ENCODE data around the gene PSMA4. TPM values are rescaled to one million over a fixed set of nuclear protein-coding genes. Genes with fewer than 3 reads are reported as not detected.

The PSMA4 gene
- 93.7 and 119 TPM in 2 replicates for total RNA-seq
- polyA plus RNA-seq, result 260 and 264 TPM in 2 replicates

DNA sequence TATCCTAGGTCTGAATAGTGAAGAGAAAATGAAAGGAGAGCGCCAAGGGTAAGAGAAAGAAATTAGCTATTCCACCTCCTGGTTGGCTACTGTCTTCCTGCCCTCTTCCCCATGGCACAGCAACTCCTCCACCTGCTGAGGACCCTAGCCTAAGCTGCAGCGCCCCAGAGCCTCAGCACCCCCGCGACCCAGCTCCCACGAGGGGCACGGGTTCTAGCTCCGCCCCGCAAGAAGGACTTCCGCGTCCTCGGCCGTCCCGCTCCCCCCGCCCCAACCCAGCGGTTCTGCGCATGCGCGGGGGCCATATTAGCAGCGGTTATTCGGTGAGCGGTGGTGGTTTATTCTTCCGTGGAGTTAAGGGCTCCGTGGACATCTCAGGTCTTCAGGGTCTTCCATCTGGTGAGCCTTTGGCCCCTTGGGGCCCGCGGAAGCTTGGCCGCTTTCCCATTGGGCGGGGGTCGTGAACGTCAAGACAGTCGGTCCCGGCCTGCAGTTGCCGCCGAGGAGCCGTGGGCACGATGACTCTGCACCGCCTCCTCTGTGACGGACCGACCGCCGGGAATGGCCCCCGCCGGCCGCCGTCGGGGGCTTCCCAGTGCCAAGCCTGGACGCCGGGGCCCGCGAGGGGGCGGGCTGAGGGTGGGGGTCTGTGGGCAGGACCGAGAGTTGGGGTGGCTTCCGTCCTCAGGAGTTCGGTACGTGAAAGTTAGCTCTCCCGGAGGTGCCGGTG, at the start of gene PSMA4:
Gene PSMA4, plus strand, starts transcription at position 304 of the 730 bp plus-strand sequence. CDS start 1,484 bp downstream, outside the sequence.
- Histone ChIP-seq H3K36me3 (peaks cover 27% of the 10 kb centered on the region), H3K9me3 (ENCODE audit: low read depth) (no peaks in the 10 kb centered on the region), H3K4me1 (ENCODE audit: low read depth) (peaks cover 27% of the 10 kb centered on the region), H3K27me3 (no peaks in the 10 kb centered on the region), H3K27ac (peak within 1 kb of the TSS; percentile 97), H3K4me3 (peak within 1 kb of the TSS; percentile 97)
- TF ChIP-seq, protein P1, sequence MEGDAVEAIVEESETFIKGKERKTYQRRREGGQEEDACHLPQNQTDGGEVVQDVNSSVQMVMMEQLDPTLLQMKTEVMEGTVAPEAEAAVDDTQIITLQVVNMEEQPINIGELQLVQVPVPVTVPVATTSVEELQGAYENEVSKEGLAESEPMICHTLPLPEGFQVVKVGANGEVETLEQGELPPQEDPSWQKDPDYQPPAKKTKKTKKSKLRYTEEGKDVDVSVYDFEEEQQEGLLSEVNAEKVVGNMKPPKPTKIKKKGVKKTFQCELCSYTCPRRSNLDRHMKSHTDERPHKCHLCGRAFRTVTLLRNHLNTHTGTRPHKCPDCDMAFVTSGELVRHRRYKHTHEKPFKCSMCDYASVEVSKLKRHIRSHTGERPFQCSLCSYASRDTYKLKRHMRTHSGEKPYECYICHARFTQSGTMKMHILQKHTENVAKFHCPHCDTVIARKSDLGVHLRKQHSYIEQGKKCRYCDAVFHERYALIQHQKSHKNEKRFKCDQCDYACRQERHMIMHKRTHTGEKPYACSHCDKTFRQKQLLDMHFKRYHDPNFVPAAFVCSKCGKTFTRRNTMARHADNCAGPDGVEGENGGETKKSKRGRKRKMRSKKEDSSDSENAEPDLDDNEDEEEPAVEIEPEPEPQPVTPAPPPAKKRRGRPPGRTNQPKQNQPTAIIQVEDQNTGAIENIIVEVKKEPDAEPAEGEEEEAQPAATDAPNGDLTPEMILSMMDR (IDR thresholded peaks at IDR 0.05; ENCODE audit: low read depth, low read length), result peak; percentile 13
- DNase-seq (ENCODE audit: low read depth in 1 of 2, low spot score in 1 of 2), result peak; percentile 86 to 89

DNA sequence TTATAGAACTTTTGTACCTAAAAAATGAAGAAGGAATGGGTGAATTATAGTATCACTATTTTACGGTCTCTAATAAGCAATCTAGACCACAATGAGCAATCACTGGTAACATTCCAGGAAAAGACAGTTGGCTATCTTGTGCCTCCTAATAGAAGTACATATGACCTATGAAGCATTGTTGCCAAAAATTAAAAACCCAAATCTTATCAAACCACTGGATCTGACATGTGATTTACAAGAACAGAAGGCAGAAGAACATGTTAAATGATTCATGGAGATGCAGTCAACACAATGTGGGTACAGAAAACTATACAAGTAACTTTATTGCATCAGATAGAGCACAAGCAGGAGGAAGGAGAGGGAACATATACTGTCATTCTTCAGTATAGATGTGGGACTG, 47.4 kb upstream of the PSMA4 start:
- H3K36me3 ChIP-seq, result peaks cover 76% of the 10 kb centered on the region
- H3K4me3 ChIP-seq, result no peak overlapping the region
- H3K27ac ChIP-seq, result no peak overlapping the region
- TF ChIP-seq, protein P1 (IDR thresholded peaks at IDR 0.05; ENCODE audit: low read depth, low read length), result no peak
- no peaks in the 10 kb centered on the region for H3K27me3 ChIP-seq
- H3K4me1 ChIP-seq (ENCODE audit: low read depth), result peaks cover 14% of the 10 kb centered on the region
- DNase-seq (ENCODE audit: low read depth in 1 of 2, low spot score in 1 of 2), result peak in 1 of 2 donors; percentile 63
- H3K9me3 ChIP-seq (ENCODE audit: low read depth), result no peaks in the 10 kb centered on the region

DNA sequence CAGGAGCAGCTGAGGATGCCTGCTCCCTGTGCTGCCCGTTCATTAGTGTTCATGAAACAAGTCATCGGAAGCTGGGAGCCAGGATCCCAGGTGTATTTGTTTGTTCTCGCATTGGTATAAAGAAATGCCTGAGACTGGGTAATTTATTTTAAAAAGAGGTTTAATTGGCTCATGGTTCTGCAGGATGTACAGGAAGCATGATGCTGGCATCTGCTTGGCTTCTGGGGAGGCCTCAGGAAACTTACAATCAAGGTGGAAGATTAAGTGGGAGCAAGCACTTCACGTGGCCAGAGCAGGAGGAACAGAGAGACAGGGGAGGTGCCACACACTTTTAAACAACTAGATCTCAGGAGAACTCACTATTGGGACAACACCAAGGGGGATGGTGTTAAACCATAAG, 38.4 kb upstream of the PSMA4 start:
- peaks cover 12% of the 10 kb centered on the region for H3K4me1 ChIP-seq (ENCODE audit: low read depth)
- TF ChIP-seq, protein P1 (IDR thresholded peaks at IDR 0.05; ENCODE audit: low read depth, low read length), result no peak
- no peak overlapping the region for H3K27ac ChIP-seq
- no peak for DNase-seq (ENCODE audit: low read depth in 1 of 2, low spot score in 1 of 2)
- peaks cover 29% of the 10 kb centered on the region for H3K36me3 ChIP-seq
- no peak overlapping the region for H3K4me3 ChIP-seq
- H3K27me3 ChIP-seq, result no peaks in the 10 kb centered on the region
- no peaks in the 10 kb centered on the region for H3K9me3 ChIP-seq (ENCODE audit: low read depth)

DNA sequence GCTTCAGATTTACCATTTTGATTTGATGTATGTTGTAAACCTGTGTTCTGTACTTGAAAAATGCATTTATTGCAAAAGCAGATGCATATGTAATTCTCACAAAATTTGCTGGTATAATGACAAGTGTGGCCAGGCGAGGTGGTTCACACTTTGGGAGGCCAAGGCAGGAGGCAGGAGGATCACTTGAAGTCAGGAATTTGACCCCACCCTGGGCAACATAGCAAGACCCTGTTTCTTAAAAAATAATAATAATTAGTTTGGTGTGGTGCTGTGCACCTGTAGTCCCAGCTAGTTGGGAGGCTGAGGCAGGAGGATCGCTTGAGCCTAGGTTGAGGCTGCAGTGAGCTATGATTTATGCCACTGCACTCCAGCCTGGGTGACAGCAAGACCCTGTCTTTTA, 37.6 kb upstream of the PSMA4 start:
- H3K27me3 ChIP-seq, result no peaks in the 10 kb centered on the region
- H3K4me3 ChIP-seq, result no peak overlapping the region
- no peaks in the 10 kb centered on the region for H3K9me3 ChIP-seq (ENCODE audit: low read depth)
- H3K27ac ChIP-seq, result no peak overlapping the region
- H3K36me3 ChIP-seq, result peaks cover 21% of the 10 kb centered on the region
- TF ChIP-seq, protein P1 (IDR thresholded peaks at IDR 0.05; ENCODE audit: low read depth, low read length), result no peak
- H3K4me1 ChIP-seq (ENCODE audit: low read depth), result peaks cover 4% of the 10 kb centered on the region
- no peak for DNase-seq (ENCODE audit: low read depth in 1 of 2, low spot score in 1 of 2)

DNA sequence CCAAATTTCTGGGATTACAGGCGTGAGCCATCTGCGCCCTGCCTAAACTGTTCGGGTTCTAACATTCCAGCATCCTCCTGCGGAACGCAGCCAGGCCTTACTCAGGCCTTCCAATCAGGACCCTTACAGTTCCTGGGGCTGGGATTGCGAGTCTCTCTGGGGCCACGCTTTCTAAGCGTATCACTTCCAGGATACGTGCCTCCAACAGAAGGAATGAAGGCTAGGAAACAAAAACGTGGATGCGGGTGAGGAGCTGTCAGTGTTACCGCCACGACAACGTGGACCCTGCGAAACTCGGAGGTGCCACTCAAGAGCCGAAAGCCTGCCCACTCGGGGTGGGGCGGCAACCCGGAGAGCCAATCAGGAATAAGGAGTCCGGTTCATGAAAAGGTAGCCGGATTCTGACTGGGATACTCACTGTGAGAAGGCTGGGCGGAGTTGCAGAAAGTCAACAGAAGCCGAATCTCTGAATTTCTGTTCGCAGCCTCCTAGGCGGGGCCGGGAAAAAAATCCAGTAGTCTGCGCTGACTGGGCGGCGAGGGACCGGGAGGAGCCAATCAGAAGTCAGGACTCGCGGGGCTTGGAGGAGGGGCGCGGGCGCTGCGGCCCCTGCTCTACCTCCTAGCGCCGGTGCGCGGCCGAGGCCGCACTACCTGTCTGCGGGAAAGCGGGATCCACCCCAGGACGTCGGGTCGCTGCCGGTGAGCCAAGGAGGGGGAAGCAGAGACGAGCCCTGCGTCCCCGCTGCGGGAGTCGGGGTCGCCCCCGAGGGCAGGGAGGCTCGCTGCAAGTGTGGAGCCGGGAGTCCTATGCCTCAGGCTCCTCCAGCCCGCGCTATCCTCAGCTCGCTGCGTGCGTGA, 33.0 kb upstream of the PSMA4 start, which contains the start of gene HYKK:
Gene HYKK, plus strand, starts transcription at position 607 of the 860 bp plus-strand sequence. CDS start 5,512 bp downstream, outside the sequence.
- H3K4me1 ChIP-seq (ENCODE audit: low read depth), result no peaks in the 10 kb centered on the region
- peaks cover 16% of the 10 kb centered on the region for H3K27me3 ChIP-seq
- H3K9me3 ChIP-seq (ENCODE audit: low read depth), result no peaks in the 10 kb centered on the region
- peak; percentile 97 to 98 for DNase-seq (ENCODE audit: low read depth in 1 of 2, low spot score in 1 of 2)
- peak within 1 kb of the TSS; percentile 57 for H3K4me3 ChIP-seq
- TF ChIP-seq, protein P1 (IDR thresholded peaks at IDR 0.05; ENCODE audit: low read depth, low read length), result no peak
- H3K36me3 ChIP-seq, result no peaks in the 10 kb centered on the region
- no peak within 1 kb of the TSS for H3K27ac ChIP-seq

Measured in cardiac muscle cell (in vitro differentiated cells and primary cell).